ENCODE data around the gene SLC17A5. TPM values are rescaled to one million over a fixed set of nuclear protein-coding genes. Genes with fewer than 3 reads are reported as not detected.
"Not testable (repeated sequence)": the region's sequence is repeated elsewhere in the genome, so short reads cannot be mapped to it uniquely, and the experiment has no call there.

Gene SLC17A5
- total RNA-seq, 1 donor from 2014 or later: 26.5 TPM

GRCh38 chr6:73637404-73637803 is 16.4 kb downstream of the SLC17A5 start:
- H3K4me1 ChIP-seq: no peaks in the 10 kb centered on the region
- no peak for ATAC-seq
- intact Hi-C loops (cut with DNase I): no loop called here
- no peak for DNase-seq
- H3K27ac ChIP-seq: no peak overlapping the region
- H3K36me3 ChIP-seq: peaks cover 68% of the 10 kb centered on the region
- no peak for TF ChIP-seq CTCF (IDR thresholded peaks at IDR 0.05)
- H3K9me3 ChIP-seq: no peaks in the 10 kb centered on the region
- H3K4me3 ChIP-seq: no peak overlapping the region
- H3K27me3 ChIP-seq: no peaks in the 10 kb centered on the region

GRCh38 chr6:73636048-73636447 is 17.7 kb downstream of the SLC17A5 start:
- H3K4me3 ChIP-seq: no peak overlapping the region
- no peak for ATAC-seq
- no peaks in the 10 kb centered on the region for H3K9me3 ChIP-seq
- H3K27ac ChIP-seq: no peak overlapping the region
- no peak for DNase-seq
- TF ChIP-seq CTCF (IDR thresholded peaks at IDR 0.05): no peak
- peaks cover 69% of the 10 kb centered on the region for H3K36me3 ChIP-seq
- H3K4me1 ChIP-seq: no peaks in the 10 kb centered on the region
- intact Hi-C loops (cut with DNase I): no loop called here
- H3K27me3 ChIP-seq: no peaks in the 10 kb centered on the region

- no peak for TF ChIP-seq CTCF (IDR thresholded peaks at IDR 0.05)
- intact Hi-C loops (cut with DNase I): no loop called here
- H3K36me3 ChIP-seq: peaks cover 61% of the 10 kb centered on the region
Observed at GRCh38 chr6:73632346-73632745, 21.4 kb downstream of the SLC17A5 start.

GRCh38 chr6:73631849-73632248 is 21.9 kb downstream of the SLC17A5 start:
- Histone ChIP-seq H3K9me3 (no peaks in the 10 kb centered on the region), H3K36me3 (peaks cover 61% of the 10 kb centered on the region), H3K4me1 (no peaks in the 10 kb centered on the region), H3K27ac (no peak overlapping the region), H3K4me3 (no peak overlapping the region), H3K27me3 (no peaks in the 10 kb centered on the region)
- ATAC-seq: no peak
- TF ChIP-seq CTCF (IDR thresholded peaks at IDR 0.05): no peak
- intact Hi-C loops (cut with DNase I): no loop called here
- DNase-seq: no peak

More at GRCh38 chr6:73632346-73632745, 21.4 kb downstream of the SLC17A5 start:
- H3K27ac ChIP-seq: no peak overlapping the region
- H3K9me3 ChIP-seq: no peaks in the 10 kb centered on the region
- DNase-seq (no peak), ATAC-seq (no peak)
- no peaks in the 10 kb centered on the region for H3K4me1 ChIP-seq
- no peak overlapping the region for H3K4me3 ChIP-seq
- H3K27me3 ChIP-seq: no peaks in the 10 kb centered on the region

GRCh38 chr6:73630401-73630800 is 23.4 kb downstream of the SLC17A5 start:
- H3K4me1 ChIP-seq: no peaks in the 10 kb centered on the region
- no peak for TF ChIP-seq CTCF (IDR thresholded peaks at IDR 0.05)
- H3K36me3 ChIP-seq: peaks cover 64% of the 10 kb centered on the region
- H3K4me3 ChIP-seq: no peak overlapping the region
- no peak for ATAC-seq
- intact Hi-C loops (cut with DNase I): no loop called here
- no peaks in the 10 kb centered on the region for H3K27me3 ChIP-seq
- no peak overlapping the region for H3K27ac ChIP-seq
- no peaks in the 10 kb centered on the region for H3K9me3 ChIP-seq
- no peak for DNase-seq

GRCh38 chr6:73624896-73625295 is 28.9 kb downstream of the SLC17A5 start:
- intact Hi-C loops (cut with DNase I): no loop called here
- peaks cover 51% of the 10 kb centered on the region for H3K36me3 ChIP-seq
- no peaks in the 10 kb centered on the region for H3K9me3 ChIP-seq

GRCh38 chr6:73623480-73623879 is 30.3 kb downstream of the SLC17A5 start:
- intact Hi-C loops (cut with DNase I); H3K4me1 ChIP-seq; H3K27ac ChIP-seq; H3K27me3 ChIP-seq; DNase-seq; ATAC-seq; H3K4me3 ChIP-seq; H3K9me3 ChIP-seq: not testable (repeated sequence)
- H3K36me3 ChIP-seq: peaks cover 57% of the 10 kb centered on the region

More at GRCh38 chr6:73624896-73625295, 28.9 kb downstream of the SLC17A5 start:
- TF ChIP-seq CTCF (IDR thresholded peaks at IDR 0.05): no peak
- H3K27me3 ChIP-seq: no peaks in the 10 kb centered on the region
- DNase-seq (no peak), ATAC-seq (no peak)
- no peaks in the 10 kb centered on the region for H3K4me1 ChIP-seq
- H3K27ac ChIP-seq: no peak overlapping the region
- no peak overlapping the region for H3K4me3 ChIP-seq

- ATAC-seq, DNase-seq: not testable (repeated sequence)
- H3K36me3 ChIP-seq: peaks cover 66% of the 10 kb centered on the region
Observed at GRCh38 chr6:73618082-73618481, 35.7 kb downstream of the SLC17A5 start.

More at GRCh38 chr6:73618082-73618481, 35.7 kb downstream of the SLC17A5 start:
- H3K4me1 ChIP-seq; H3K27me3 ChIP-seq; H3K9me3 ChIP-seq; H3K4me3 ChIP-seq; H3K27ac ChIP-seq; intact Hi-C loops (cut with DNase I): not testable (repeated sequence)
